H1 (cell line): ENCODE data around the gene CCN6. TPM values are rescaled to one million over a fixed set of nuclear protein-coding genes. Genes with fewer than 3 reads are reported as not detected.

Experiments
- EGR1 ChIP-seq: IDR thresholded peaks from 2 replicates; pipeline ENCODE4 v1.6.1; 2011; ENCODE audit warnings: low read depth, low read length, borderline replicate concordance
- FOSL1 ChIP-seq: IDR thresholded peaks from 2 replicates; pipeline ENCODE4 v1.6.1; 2011; ENCODE audit warnings: mild to moderate bottlenecking, low read depth, low read length, moderate library complexity; ENCODE audit not compliant: insufficient read depth
- GTF2F1 ChIP-seq: IDR thresholded peaks from 2 replicates; pipeline ENCODE4 v1.6.1; 2012; ENCODE audit warnings: low read depth, low read length, improper control_type of control experiment, borderline replicate concordance
- JUN ChIP-seq: IDR thresholded peaks from 2 replicates; pipeline ENCODE4 v1.6.1; 2011; ENCODE audit warnings: low read depth, mild to moderate bottlenecking, improper control_type of control experiment, low read length
- polyA plus RNA-seq, 7 experiments: library from polyadenylated mRNA; depleted of rRNA in 3 of 7; stranded (reverse) in 5 of 7; unstranded in 2 of 7; fragments of >200 nt in 5 of 7; fragments of 200-250 nt in 2 of 7; gene quantifications; 1 replicate in 5 of 7; 2 replicates in 1 of 7; 4 replicates in 1 of 7; pipeline versions ENCODE4 v1.2.1 to v1.2.3, GENCODE V29; 2011 to 2013; ENCODE audit warnings: missing spikeins in 2 of 7, mixed read lengths in 2 of 7
- total RNA-seq: library from RNA; stranded (reverse); fragmentation: NEBNext Ultra II Directional; extraction: Animal tissue kit (Norgen Biotek cat#: 25700); gene quantifications from 2 replicates; pipeline ENCODE4 v1.2.1, GENCODE V29; 2021

The CCN6 gene
- total and polyA plus RNA-seq, 2 of the 8 experiments (the other 6 are each of a cell fraction or from before 2014, with no cell fraction given), result not detected

- TF ChIP-seq FOSL1 (no peak), JUN (no peak), GTF2F1 (no peak), EGR1 (no peak)
These were observed 29.4 kb upstream of the CCN6 start (continued) for GRCh38 chr6:112024464-112024863.
